PC-9 (cell line): ENCODE results near the gene TTLL7. TPM values are rescaled to one million over a fixed set of nuclear protein-coding genes. Genes with fewer than 3 reads are reported as not detected.

Source experiments
- BruUV-seq: library from RNA; stranded (reverse); fragments of 400-500 nt; replicated peaks from 2 replicates; lab custom pipeline; 2021; lab: Mats Ljungman, UMichigan
- CTCF ChIA-PET: fragments of 300-600 bp; sonication (Branson Sonifier 250); formaldehyde crosslinking; loops from one replicate; lab custom pipeline; 2022; ENCODE audit warnings: antibody characterized with exemption; lab: Charles Lee
- POLR2A ChIA-PET: fragments of 300-600 bp; sonication (Branson Sonifier 250); formaldehyde crosslinking; loops from one replicate; lab custom pipeline; 2022; ENCODE audit warnings: antibody characterized with exemption; ENCODE audit not compliant: unreplicated experiment; lab: Charles Lee
- DNase-seq, 2 experiments: peaks; one replicate each; pipeline versions ENCODE4 v3.0.0 to v3.0.0-alpha.2; 2015 to 2022; ENCODE audit warnings: mixed read lengths in 1 of 2
- H2AFZ ChIP-seq: fragments of 200-600 bp; sonication (generic); 2 replicates; pipeline ENCODE4 v1.8.1; 2017; ENCODE audit warnings: antibody characterized with exemption
- H3F3A ChIP-seq: fragments of 200-600 bp; sonication (generic); 2 replicates; pipeline ENCODE4 v1.8.1; 2017; ENCODE audit warnings: antibody characterized with exemption, mild to moderate bottlenecking, low read depth; ENCODE audit not compliant: insufficient read depth
- H3K27ac ChIP-seq: fragments of 200-600 bp; sonication (generic); 2 replicates; pipeline ENCODE4 v1.6.1; 2016; ENCODE audit warnings: mixed run types
- H3K27me3 ChIP-seq: fragments of 200-600 bp; sonication (generic); 2 replicates; pipeline ENCODE4 v1.6.1; 2016; ENCODE audit warnings: low read depth, mixed run types; ENCODE audit not compliant: insufficient read depth
- H3K36me3 ChIP-seq: fragments of 200-600 bp; sonication (generic); 2 replicates; pipeline ENCODE4 v1.6.1; 2016; ENCODE audit warnings: low read depth, mixed run types
- H3K4me1 ChIP-seq: fragments of 200-600 bp; sonication (generic); replicated peaks from 2 replicates; pipeline ENCODE4 v1.6.1; 2016; ENCODE audit warnings: mixed run types; ENCODE audit not compliant: insufficient read depth
- H3K4me2 ChIP-seq: fragments of 200-600 bp; sonication (generic); 2 replicates; pipeline ENCODE4 v1.6.1; 2017; ENCODE audit warnings: mixed run types
- H3K4me3 ChIP-seq: fragments of 200-600 bp; sonication (generic); 2 replicates; pipeline ENCODE4 v1.6.1; 2016; ENCODE audit warnings: mixed run types
- H3K79me2 ChIP-seq: fragments of 200-600 bp; sonication (generic); 2 replicates; pipeline ENCODE4 v1.6.1; 2017; ENCODE audit warnings: low read depth, mixed run types
- H3K9me2 ChIP-seq: fragments of 200-600 bp; sonication (generic); 2 replicates; pipeline ENCODE4 v1.8.1; 2017; ENCODE audit warnings: mild to moderate bottlenecking; ENCODE audit not compliant: insufficient read depth
- H3K9me3 ChIP-seq: fragments of 200-600 bp; sonication (generic); 2 replicates; pipeline ENCODE4 v1.8.1; 2016; ENCODE audit warnings: low read depth; ENCODE audit not compliant: insufficient read depth
- H4K20me1 ChIP-seq: fragments of 200-600 bp; sonication (generic); 2 replicates; pipeline ENCODE4 v1.8.1; 2017; ENCODE audit not compliant: insufficient read depth
- EZH2 ChIP-seq: fragments of 200-600 bp; sonication (generic); IDR thresholded peaks from 2 replicates; pipeline ENCODE4 v1.8.0; 2017; ENCODE audit warnings: antibody characterized with exemption, low read depth
- intact Hi-C: fragments of 100-400 bp; cut with micrococcal nuclease; formaldehyde crosslinking; loops from one replicate; pipeline ENCODE4 v1.10.0; 2022; ENCODE audit not compliant: unreplicated experiment
- total RNA-seq: library from RNA; stranded (reverse); gene quantifications from 2 replicates; pipeline ENCODE4 v1.2.3, GENCODE V29; 2021
- TF ChIP-seq, protein P1 (sequence below): fragments of 200-600 bp; sonication (generic); conservative IDR thresholded peaks from 2 replicates; pipeline ENCODE4 v1.6.1; 2017; ENCODE audit warnings: mixed run types, antibody characterized with exemption, mild to moderate bottlenecking, moderate library complexity

Gene TTLL7
- total RNA-seq, 1 experiment from 2014 or later, result 4.1 TPM

- no peaks in the 10 kb centered on the region for H3K27me3 ChIP-seq
- H3K9me2 ChIP-seq, result no peaks in the 10 kb centered on the region
- TF ChIP-seq, protein P1, sequence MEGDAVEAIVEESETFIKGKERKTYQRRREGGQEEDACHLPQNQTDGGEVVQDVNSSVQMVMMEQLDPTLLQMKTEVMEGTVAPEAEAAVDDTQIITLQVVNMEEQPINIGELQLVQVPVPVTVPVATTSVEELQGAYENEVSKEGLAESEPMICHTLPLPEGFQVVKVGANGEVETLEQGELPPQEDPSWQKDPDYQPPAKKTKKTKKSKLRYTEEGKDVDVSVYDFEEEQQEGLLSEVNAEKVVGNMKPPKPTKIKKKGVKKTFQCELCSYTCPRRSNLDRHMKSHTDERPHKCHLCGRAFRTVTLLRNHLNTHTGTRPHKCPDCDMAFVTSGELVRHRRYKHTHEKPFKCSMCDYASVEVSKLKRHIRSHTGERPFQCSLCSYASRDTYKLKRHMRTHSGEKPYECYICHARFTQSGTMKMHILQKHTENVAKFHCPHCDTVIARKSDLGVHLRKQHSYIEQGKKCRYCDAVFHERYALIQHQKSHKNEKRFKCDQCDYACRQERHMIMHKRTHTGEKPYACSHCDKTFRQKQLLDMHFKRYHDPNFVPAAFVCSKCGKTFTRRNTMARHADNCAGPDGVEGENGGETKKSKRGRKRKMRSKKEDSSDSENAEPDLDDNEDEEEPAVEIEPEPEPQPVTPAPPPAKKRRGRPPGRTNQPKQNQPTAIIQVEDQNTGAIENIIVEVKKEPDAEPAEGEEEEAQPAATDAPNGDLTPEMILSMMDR, result no peak
- TF ChIP-seq EZH2, result no peak
- no peak overlapping the region for H2AFZ ChIP-seq
- ChIA-PET POLR2A (no interaction called here), CTCF (no interaction called here)
- DNase-seq, result no peak
- H3K27ac ChIP-seq, result no peak overlapping the region
- H3K36me3 ChIP-seq, result no peaks in the 10 kb centered on the region
- intact Hi-C loops, result no loop called here
- no peaks in the 10 kb centered on the region for H3K9me3 ChIP-seq
- no peak overlapping the region for H3K4me2 ChIP-seq
- H3K79me2 ChIP-seq, result no peaks in the 10 kb centered on the region
- no peak overlapping the region for H3K4me3 ChIP-seq
- no peaks in the 10 kb centered on the region for H3F3A ChIP-seq
- H4K20me1 ChIP-seq, result no peaks in the 10 kb centered on the region
- BruUV-seq, result no TSS peak
- H3K4me1 ChIP-seq, result no peaks in the 10 kb centered on the region
Observed at GRCh38 chr1:84013708-84014107, 14.8 kb upstream of the TTLL7 start.

- Histone ChIP-seq H3K9me2 (no peaks in the 10 kb centered on the region), H2AFZ (no peak overlapping the region), H3K36me3 (no peaks in the 10 kb centered on the region), H3F3A (no peaks in the 10 kb centered on the region), H4K20me1 (no peaks in the 10 kb centered on the region), H3K4me3 (no peak overlapping the region), H3K4me2 (no peak overlapping the region), H3K79me2 (no peaks in the 10 kb centered on the region), H3K9me3 (no peaks in the 10 kb centered on the region), H3K27ac (no peak overlapping the region), H3K27me3 (no peaks in the 10 kb centered on the region), H3K4me1 (no peaks in the 10 kb centered on the region)
- ChIA-PET CTCF (no interaction called here), POLR2A (no interaction called here)
- intact Hi-C loops, result no loop called here
- no peak for DNase-seq
- BruUV-seq, result no TSS peak
- TF ChIP-seq, protein P1, result no peak
- no peak for TF ChIP-seq EZH2
Observed at GRCh38 chr1:84012018-84012417, 13.1 kb upstream of the TTLL7 start.

GRCh38 chr1:84010136-84010535, 11.2 kb upstream of the TTLL7 start:
- Histone ChIP-seq H3K4me3 (no peak overlapping the region), H3K9me2 (no peaks in the 10 kb centered on the region), H3K36me3 (no peaks in the 10 kb centered on the region), H3K9me3 (no peaks in the 10 kb centered on the region), H3F3A (no peaks in the 10 kb centered on the region), H3K4me2 (no peak overlapping the region), H4K20me1 (no peaks in the 10 kb centered on the region), H2AFZ (no peak overlapping the region), H3K79me2 (no peaks in the 10 kb centered on the region), H3K27me3 (no peaks in the 10 kb centered on the region), H3K4me1 (no peaks in the 10 kb centered on the region), H3K27ac (no peak overlapping the region)
- no peak for DNase-seq
- intact Hi-C loops, result no loop called here
- ChIA-PET POLR2A (no interaction called here), CTCF (no interaction called here)
- BruUV-seq, result no TSS peak
- TF ChIP-seq, protein P1, result no peak
- TF ChIP-seq EZH2, result no peak
